ENCODE measurements around the gene NTRK3.

NTRK3 gene

DNA sequence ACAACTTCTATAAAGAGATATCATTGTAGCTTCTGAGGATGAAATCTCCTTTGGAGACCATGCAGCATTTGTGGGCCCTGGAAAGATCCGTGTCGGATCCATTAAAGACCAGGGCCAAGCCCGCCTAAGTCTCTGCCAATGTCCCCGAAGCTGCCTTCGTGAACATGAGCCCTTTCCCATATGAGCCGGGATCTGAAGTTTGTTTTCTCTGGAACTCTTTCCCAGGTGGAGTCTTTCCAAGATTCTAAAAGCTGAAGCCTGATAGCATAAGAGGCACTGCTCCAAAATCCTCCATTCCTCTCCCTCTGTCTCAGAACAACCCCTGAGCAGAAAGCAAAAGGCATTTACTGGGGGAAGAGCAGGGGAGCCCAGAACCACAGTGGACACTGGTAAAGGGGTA is 274.6 kb downstream of the NTRK3 start:
- no peak for DNase-seq (ENCODE audit: low read depth)

DNA sequence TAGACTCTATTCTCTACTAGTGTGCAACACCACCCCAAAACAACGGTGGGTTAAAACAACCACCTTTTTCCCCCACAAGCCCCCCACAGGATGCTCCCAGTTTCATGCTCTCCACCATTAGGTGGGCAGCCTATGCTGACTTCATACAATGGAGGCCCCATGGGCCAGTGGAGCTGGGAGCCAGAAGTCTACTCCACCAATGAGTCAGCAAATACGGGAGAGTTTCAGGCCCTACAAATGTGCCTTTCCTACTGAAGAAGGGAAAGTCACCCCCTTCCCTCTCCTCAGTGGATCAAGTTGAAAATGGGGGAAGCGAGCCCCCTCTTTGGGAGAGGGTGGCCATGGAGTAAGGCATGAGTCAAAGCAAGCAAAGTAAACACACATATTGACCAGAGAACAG is 278.6 kb downstream of the NTRK3 start:
- DNase-seq (ENCODE audit: low read depth): no peak

DNA sequence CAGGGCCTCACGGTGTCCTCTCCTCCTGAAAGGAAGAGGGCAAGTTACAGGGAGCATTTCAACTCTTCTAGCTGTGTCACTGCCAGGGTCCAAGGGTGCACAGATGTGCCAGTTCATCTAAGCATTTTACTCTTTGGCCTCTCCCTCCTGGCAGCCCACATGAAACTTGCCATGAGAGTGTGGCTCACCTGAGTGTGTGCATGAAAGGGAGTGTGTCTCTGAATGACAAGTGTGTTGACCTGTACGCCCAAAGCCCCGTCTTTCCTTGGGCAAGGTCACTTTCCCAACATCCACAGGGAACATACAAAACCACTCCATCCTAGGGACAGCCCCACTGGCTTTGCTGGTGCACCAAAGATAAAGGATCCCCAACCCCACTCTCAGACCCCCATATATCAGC is 280.0 kb downstream of the NTRK3 start:
- no peak for DNase-seq (ENCODE audit: low read depth)

DNA sequence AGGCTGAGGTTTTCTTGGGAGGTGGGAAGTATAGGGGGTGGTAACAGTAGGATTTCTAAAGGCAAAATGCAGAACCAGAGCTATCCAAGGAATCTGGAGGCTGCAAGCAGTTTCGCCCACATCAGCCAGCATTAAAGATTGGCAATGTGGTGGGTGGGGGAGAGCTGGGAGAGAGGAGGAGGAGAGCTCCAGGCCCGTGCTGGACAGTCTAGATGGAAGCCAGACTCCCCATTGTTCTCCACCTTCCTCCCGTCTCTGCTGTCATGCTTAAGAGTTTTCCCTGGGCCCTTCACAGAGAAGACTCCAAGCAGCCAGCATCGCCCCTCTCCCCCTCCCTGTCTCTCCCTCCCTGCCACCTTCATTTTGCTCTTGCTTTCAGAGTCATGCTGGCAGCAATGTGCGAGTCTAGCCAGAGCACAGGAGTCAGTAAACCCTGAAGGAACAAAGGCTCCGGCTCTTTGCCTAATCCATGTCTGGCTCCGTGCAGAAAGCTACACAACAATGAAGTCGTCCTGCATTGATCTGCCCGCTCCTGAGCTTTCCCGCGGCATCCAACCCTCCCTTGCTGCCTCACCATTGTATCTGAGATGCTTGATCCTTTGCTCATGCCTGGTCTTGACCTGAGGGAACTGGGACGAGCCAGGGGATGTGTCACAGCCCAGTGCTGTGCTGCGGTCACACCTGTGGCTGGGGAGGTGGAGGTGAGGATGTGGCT is 282.9 kb downstream of the NTRK3 start:
- DNase-seq (ENCODE audit: low read depth): no peak

DNA sequence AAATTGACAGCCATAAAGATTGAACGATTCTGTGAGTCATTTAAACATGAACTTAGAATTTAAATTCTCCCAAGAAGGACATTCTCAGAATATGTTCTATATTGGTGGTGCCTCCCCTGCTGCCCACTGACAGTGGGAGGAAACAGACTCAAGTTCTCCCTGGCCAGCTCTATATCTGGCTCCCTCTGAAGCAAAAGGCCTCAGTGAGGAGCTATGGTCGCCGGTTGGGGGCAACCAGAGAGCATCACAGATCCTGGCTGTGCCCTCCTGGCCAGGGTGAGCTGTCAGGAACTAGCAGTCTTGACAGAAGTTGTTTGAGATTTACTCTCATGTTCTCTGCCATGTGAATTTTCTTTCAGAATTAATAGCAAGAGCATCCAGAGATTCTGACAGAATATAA is 285.5 kb downstream of the NTRK3 start:
- no peak for DNase-seq (ENCODE audit: low read depth)

DNA sequence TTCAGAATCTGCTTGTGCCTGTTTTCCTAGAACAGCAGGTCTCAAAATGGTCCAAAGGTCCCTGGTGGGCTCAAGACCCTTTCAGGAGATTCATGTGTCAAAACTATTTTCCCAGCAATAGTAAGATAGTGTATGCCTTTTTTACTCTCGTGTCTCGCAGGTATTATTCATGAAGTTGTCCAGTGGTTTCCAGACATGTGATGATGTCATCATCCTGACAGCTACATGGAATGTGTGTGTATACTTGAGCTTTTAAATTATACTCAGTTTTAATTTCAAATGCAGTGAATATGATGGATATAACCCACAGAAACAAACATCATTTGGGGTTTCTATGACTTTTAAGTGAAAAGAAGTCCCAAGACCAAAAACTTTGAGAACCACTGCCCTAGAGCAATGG is 288.6 kb downstream of the NTRK3 start:
- DNase-seq (ENCODE audit: low read depth): no peak

DNA sequence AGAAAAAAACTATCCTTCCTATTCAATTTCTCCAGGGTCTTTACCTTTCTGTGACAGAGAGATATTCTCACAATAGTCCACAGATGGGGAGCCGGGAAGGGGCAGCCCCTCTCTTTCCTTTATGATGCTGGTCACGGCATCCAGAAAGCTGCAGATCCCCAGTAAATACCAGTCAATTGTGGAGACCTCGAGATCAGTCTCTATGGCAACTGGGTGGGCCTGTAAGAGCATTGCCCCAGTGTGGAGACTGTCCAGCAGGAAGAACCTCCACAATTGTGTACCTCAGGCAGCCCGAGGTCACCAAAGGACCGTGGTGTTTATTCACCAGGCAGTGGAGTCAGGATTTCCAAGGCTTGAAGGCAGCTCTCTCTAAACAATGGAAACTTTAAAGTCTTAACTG is 291.2 kb downstream of the NTRK3 start:
- no peak for DNase-seq (ENCODE audit: low read depth)

DNA sequence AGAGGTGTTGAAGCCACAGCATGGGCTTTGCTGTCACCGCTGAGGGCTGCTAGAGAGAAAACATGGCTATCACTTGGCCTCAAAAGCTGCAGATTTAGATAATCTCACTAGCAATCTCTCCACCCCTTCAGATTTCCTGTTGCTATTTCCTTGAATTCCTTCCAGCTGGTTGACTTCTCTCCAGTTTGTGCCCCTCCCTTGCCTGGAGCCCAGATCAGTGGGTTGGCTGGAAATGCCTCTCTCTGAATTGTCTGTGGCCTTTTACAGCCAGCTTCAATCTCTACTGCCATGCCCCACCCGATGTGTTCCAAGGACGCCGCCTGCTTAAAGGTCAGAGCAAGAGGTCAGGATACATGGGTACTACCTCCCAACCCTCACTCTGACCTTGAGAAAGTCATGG is 294.1 kb downstream of the NTRK3 start:
- no peak for DNase-seq (ENCODE audit: low read depth)

DNA sequence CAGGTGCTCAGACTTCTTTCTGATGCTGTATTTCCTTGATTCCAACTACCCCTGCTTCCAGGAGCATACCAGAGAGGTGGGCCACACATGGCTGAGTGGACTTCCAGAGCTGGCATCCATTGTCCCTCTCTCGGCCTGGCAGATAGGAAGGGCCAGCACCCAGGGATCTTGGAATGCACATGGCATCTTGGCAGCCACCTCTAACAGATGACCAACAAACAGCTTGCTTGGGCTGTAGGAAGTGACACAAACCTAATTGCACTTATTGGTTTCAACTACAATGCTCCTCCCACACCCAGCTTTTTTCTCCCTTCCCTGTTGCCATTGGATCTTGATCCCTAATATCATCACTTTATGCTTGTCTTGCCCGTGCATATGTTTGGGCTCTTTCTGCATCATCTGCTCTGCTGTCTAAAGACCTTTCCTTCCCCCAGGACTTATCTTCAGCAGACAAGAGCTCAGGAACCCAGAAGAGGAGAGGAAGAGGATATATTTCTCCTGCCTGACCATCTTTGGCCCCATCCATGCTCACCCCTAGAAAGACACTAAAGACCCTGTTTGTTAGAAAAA is 294.6 kb downstream of the NTRK3 start:
- DNase-seq (ENCODE audit: low read depth): no peak

DNA sequence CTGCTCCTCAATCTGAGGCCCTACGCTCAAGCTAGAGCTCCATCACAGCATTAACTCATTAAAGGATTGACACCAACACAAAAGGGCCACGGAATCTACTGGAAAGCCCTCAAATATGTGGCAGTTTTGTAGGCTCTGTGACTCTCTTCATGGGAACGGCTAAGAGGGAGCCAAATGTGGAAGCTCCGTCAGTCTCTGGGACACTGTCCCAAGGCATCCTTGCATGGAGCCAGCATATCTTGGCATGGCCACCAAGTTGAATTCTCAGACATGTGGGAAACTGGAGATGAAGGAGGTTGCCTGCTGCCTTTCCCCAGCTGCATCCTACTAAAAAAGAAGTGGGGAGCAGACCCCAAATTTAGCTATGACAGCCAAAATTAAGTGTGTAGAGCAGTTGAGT is 296.9 kb downstream of the NTRK3 start:
- DNase-seq (ENCODE audit: low read depth): no peak

DNA sequence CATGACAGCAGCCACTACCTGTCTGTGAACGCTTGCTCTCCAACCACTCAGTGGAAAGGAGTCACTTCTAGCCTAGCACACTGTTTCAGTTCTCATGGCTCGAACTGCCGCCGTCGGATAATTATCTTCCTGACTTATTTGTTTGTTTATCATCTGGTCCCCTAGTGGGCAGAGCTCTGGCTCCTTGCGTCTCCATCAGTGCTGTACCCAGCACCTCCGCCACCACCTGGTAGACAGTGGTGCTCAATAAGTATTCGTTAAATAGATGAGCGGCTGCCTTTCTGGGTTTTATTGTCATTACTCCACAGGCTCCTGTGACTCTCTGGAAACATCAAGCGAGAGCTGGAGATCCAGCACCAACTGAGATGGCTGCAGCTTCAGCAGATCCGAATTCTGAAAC is 297.5 kb downstream of the NTRK3 start:
- peak; percentile 2 for DNase-seq (ENCODE audit: low read depth)

DNA sequence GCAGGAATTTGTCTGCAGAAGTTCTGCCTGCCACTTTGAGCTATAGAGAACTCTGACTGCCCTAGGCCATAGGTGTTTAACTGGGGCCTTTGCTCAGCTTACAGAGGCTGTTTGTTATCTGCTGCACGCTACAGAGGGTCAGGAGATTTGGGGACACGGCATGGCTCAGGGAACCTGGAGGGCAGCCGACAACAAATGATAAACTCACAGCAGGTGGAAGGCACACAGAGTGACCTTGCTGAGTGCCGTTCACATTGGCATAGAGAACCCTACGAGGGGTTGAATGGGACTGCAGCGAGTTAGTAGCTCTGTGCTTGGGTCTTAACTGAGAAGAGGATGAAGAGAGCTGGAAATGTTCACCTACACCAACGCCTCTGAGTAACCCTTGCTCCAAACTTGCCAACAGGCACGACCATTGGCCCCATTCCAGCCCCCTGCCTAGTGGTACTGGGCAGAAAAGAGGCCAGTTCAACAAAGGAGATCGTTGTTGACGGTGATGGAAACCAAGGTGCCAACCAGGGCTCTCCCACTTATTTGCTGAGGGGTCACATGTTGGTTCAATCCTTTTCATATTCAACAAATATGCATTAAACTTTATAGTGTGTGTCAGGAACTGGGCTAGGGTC is 301.1 kb downstream of the NTRK3 start:
- DNase-seq (ENCODE audit: low read depth): no peak

DNA sequence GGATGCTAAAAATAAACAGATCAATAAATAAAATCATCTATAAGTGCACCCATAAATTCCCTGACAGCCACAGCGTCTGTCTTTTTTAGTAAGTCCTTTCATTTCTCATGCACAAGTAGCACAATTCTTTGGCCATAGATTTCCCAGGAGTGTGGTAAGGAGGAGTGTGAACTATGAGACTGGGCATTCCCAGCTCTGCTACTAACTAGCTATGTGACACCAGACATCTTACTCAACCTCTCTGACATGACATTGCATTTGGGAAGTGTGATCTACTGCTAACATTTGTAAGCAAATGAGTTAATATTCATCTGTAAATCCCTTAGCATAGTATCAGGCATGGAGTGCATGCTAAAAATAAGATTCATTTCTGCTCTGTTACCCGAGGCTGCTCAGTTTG is 301.7 kb downstream of the NTRK3 start:
- DNase-seq (ENCODE audit: low read depth): peak; percentile 33

DNA sequence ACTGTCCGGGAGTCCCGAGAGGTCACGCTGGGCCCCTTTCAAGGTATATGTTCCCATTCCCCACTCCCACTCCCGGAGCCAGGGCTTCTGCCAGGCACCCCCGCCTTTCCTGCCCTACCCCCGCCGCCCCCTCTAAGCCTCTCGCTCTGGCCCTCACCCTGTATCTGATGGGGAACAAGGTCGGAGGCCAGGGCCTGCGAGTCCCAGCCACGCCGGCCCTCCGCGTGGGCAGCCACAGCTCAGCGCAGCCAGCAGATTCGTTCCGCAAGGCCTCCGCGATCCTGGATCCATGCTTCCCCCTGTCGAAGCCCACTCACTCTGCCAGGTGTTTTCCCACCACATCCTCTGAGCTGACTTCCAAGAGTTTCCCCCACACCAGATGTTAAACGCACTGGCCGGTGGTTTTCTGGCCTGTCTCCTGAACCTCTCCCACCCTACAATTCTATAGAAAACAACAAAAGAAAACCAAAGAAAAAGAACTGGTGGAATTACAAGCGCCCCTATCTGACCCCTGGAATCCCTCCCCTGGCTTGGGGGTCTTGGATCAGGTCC is 303.7 kb downstream of the NTRK3 start:
- no peak for DNase-seq (ENCODE audit: low read depth)

DNA sequence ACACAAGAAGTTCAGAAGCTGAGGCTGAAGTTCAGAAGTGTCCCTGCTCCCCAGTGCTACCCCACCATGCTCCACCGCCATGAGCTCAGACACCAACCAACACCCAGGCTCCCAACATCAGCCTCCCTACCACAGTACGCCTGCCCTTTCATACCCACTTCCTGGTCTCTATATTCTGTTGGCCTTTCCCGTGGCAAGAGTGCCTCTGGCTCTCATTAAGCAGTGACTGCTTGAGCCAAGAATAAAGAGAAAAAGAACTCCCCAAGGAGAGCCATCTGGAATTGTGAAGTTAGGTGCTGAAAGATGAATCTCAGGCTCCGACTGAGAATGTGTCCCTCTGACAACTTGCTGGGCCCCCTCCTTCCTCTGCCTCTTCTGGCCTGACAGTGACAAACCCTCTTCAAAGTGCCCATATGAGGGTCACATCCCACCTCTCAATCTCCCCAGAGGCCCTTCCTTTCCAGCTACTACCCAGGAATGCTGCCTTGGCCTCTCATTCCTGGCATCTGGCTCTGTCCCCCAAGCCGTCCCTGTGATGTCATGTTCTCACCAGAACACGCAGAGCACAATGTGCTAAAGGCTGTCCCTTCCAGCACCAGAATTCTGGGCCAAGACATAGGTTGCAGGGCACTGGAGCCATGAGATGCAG is 306.8 kb downstream of the NTRK3 start:
- no peak for DNase-seq (ENCODE audit: low read depth)

DNA sequence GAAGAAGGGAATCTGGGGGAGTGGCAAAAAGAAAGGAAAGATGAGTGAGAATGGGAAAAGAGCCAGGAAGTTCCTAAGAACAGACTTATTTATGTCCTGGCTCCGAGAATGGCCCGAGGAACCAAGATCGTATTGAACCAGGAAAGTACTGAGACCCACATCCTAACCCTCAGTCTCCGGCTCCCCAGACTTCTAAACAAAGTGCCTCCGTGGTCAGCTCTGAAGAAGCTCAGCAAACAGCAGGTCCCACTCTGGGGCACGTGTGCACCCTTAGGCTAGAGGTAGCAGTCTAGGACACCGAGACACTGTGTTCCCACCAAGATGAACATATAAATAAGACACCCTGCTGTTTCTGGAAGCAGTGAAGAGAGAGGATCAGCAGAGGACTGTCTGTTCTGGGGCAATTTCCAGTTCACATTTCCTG is 307.4 kb downstream of the NTRK3 start:
- no peak for DNase-seq (ENCODE audit: low read depth)

DNA sequence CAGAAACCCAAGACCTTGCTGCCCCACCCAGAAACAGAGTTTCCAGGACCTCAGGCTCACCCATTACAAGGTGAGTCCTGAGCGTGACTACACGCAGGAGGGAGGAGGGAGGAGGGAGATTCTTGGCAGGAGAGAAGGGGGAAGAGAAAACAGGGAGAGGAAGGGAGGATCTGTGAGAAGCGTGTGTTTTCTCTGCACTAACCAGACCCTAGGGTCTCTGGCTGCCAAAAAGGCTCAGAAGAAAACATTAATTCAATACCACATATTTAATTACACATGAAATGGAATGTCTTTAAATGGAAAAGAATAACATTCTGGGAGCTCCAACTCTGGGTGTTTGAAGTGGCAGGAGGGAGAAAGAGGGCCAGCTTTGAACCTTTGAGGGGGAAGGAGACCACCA is 309.0 kb downstream of the NTRK3 start:
- no peak for DNase-seq (ENCODE audit: low read depth)

DNA sequence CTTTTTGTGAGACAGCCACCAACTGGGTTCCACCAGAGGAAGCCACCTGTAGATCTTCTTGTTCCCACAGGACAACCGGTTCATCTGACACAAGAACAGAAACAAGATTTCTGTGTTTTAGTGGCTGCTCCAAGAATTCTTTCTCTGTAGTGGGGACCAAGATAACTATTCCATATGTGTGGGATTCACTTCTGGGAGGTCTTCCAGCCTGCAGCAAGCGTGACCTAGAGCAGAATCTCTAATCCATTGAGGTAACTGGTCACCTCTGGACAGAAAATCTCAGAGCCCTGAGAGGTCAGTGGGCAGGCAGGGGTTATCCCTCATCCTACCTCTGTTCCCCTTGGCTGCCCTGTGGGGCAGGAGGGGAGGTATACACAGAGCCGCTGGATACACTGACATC is 311.3 kb downstream of the NTRK3 start:
- no peak for DNase-seq (ENCODE audit: low read depth)

DNA sequence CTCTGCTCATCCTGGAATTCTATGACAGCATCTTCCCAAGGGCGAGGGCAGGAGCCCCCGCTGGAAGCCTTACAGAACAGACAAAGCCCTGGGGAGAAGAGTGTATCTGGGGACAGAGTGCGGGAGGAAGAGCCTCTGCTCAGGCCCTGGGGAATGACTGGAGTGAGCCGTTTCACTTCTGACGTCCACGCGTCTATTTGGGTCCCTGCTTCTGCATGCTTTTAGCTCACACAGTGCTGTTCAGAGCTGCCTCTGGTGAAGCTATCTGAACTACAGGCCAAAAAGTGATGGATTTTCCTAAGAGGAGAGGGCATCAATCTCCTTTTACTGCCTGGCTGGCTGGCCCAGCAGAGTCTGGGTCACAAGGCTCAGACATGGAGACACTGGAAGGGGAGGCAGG is 311.8 kb downstream of the NTRK3 start:
- DNase-seq (ENCODE audit: low read depth): no peak

DNA sequence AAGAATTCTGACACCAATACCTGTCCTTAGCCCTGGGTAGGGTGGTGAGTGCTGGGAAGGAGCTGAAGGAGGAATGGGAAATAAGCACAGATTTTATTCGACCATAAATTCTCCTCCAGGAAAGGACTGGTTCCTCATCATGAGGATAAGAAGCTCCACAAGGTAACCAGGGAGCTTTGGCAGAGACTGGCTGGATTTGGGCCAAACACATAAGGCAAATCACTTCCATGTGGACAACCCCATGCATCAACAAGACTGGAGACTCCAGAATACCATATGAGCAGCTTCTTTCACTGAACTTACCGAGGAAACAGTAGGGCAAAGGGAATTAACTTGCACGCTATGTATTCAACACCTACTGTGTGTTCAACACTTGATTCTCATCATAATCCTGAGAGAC is 312.5 kb downstream of the NTRK3 start:
- no peak for DNase-seq (ENCODE audit: low read depth)

DNA sequence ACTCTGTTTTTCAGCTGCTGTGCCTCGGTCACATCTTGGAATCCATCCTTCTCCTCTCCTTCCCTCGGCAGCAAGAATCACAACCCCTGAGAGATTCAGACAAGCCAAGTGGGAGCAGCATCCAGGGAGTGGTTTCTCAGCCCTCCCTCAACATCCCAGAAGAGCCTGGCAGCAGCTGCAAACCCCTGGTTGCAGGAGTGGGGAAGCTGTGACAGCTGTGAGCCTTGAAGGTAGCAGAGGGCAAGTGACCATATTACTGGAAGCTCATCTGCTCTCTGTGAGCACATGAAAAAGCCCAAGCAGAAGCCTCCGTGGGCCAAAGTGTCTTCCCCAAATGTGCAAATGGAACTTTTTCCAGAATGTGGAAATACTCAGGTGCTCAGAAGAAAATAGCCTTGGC is 312.9 kb downstream of the NTRK3 start:
- DNase-seq (ENCODE audit: low read depth): no peak

DNA sequence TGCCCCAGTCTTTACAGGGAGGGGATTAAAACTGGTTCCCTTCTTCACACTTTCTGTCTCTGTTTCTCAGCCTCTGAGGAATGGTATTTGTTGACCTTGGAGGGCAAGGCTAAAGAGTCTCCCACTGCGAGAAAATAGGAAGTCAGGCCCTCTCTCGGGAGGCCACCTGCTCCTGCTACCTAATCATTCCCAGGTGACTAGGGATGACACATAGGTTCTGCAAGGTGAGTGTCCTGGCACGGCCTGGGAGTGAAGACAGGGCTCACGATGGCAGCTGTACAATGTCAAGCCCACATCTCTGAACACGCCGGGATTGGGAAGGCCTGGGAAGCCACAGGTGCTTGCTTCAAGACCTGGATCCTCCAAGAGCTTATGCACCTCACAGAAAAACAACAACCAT is 314.2 kb downstream of the NTRK3 start:
- no peak for DNase-seq (ENCODE audit: low read depth)

DNA sequence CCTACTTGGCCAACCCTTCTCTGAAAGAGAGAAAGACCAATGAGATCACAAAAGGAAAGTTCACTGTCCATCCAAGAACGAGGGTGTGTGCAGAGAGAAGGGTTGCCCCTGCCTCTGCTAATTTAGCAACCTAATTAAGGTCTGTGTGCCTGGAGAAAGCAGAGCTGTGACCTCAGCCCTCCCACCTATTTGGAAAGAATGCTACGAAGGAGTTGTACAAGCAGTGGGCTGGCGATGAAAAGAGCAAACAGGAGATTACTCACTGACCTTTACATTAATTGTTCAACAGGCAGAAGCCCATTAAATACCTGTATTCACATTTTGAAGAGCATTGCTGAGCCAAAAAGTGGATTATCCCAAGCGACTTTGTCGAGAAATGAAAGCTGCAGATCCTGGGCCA is 314.9 kb downstream of the NTRK3 start:
- DNase-seq (ENCODE audit: low read depth): no peak

All from amniotic epithelial cell (primary cell).